Stimulated activated CD8-positive, alpha-beta memory T cell treated with anti-CD3 and anti-CD28 coated beads, Interleukin-15, amount 100 ng/mL, for 4 hours (primary cell): Measurements from ENCODE around the gene ELOVL4.

Experiments used
- DNase-seq, 2 donors: peaks; one replicate each; pipeline ENCODE4 v3.0.0-alpha.2; 2020; ENCODE audit warnings: low read depth in 2 of 2

The ELOVL4 gene

GRCh38 chr6:79911992-79912391 lies 35.4 kb downstream of the ELOVL4 start:
- no peak for DNase-seq

DNA sequence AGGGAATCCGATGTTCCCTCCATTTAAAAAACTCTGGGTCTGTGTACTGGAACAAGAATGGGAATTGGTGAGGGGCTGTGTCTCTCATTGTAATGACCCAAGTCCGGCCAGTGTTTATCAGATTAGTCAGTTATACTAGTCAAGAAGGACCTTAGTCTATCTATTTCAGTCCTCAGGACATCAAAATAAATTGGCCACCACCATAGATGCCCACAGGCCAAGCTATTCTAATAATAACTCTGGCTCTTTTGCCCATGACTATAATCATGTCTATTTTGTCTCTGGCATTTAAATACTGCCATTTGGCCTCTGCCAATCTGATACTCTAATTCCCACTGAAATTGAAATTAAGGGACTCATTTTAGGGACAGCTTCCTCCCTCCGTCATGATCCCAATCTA lies 37.8 kb downstream of the ELOVL4 start:
- DNase-seq, result no peak

GRCh38 chr6:79902046-79902445 lies 45.3 kb downstream of the ELOVL4 start:
- DNase-seq, result no peak

DNA sequence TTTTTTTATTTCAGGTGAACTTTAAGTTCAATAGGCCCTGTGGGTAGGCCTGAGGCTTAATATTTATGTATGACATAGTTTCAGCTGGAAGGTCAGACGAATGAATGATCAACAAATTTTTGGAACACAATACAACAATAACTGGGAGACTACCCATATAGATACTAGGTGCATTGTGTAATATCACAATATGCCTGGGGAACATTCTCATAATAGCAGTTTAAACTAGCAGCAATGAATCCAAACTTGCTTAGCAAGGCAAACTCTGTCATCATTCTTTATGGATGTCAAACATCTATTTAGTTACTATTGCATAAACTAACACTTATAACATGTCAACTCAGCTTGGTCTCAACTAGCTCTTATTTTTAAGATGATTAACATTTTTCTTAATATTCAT lies 49.3 kb downstream of the ELOVL4 start:
- no peak for DNase-seq

DNA sequence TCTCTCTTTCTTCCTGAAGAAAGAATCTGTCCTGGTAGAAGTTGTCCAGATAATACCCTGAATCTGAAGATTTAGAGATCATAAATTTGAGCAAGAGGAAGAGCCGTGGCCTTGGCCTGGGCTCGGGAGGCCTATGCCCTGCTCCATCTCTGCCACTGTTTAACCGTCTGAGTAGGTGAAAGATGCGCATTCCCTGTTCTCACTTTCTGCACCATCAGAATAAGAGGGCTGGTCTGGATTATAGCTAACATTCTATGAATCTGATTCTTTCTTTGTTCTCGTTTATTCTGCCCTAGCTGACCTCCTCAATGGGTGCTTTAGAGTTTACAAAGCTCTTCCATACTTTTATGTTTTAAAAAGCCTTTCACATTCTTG lies 51.3 kb downstream of the ELOVL4 start:
- DNase-seq, result no peak

DNA sequence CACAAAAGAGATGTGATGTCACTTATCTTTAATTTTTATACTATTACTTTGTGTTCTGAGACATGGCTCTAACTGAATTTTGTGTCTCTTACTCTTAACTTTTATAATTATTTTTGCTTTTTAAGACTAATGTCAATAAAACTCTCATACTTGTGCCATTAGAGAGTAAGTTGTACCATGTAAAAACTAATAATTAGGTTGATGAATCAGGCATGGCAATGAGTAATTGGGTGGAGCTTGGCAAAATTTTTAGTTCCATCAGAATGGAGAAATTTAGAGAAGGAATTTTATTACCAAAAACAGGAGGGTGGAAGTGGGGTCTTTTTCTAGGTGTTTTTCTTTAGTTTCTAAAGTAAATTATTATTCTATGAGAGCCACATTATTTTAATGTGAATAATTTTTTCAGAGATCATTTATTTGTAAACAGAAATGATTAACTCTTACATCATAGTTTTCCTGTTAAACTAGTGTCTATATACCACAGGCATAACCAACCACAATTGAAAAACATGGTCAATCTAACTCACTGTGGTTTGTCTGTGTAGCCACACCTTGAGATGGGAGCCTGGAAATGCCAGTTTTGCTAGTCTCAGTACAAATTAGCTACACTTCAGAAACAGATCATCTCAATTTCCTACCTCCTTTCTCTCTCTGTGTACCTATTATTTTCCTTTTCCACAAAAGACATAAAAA lies 51.8 kb downstream of the ELOVL4 start:
- no peak for DNase-seq

DNA sequence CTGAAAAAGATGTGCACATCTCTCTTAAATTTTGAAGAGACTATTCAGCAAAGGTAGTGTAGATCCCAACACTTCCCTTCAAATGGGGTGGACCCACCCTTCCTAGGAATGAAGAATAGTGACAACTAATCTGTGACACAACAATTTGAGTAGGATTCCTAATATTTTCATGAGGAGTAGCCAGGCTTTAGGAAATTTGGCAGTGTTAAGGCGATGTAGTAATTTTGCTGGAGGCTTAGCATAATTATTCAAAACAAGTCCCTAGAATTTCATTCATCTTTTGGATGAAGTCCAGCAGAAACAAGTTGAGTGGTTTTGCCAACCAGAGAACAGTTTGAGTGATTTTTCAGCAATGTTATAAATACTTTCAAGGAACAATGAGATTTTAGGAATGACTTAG lies 52.4 kb downstream of the ELOVL4 start:
- no peak for DNase-seq

DNA sequence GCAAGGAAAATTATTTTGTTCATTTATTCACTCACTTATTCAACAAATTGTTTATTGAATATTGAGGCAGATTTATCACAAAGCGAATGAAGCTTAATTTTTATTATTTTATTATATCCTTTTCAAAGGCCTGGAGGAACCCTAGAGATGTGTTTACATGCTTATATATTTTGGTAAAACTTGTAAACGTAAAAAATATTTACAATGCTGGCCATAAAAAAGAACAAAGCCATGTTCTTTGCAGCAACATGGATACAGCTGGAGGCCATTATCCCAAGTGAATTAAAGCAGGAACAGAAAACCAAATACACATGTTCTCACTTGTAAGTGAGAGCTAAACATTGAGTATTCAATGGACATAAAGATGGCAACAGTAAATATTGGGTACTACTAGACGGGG lies 58.8 kb downstream of the ELOVL4 start:
- no peak for DNase-seq

GRCh38 chr6:79878142-79878748 lies 69.1 kb downstream of the ELOVL4 start:
- no peak for DNase-seq

DNA sequence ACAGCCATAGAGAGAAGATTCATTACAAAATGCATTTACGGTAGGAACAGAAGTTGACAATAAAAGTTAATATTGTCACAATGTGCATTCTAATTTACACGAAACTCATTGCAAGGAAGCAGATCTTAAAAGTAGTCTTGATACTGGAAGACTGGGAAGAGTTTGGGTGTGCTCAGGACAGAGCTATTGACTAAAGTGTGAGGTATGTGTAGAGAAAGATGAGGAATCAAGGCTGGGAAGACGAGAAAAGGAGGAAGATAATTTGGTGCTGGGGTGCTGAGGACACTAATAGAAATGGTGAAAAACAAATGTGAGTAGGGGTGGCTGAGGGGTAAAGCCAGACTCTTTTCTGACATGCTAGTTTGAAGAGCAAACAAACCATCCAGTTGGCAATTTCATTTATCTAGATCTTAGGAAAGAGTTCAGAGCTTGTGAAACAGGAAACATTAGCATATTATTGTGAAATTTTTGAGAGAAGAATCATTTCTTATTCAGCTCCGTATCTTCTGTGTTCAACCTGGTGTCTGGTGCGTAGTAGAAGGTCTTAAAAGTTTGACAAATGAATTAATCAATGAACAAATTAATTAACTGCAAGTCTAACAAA lies 72.7 kb downstream of the ELOVL4 start:
- no peak for DNase-seq

- DNase-seq, result no peak
Observed at GRCh38 chr6:79872986-79873385, 74.4 kb downstream of the ELOVL4 start.

- DNase-seq, result no peak
Observed at GRCh38 chr6:79872303-79872702, 75.0 kb downstream of the ELOVL4 start.

GRCh38 chr6:79869600-79870084 lies 77.7 kb downstream of the ELOVL4 start:
- peak; percentile 55 to 57 for DNase-seq

DNA sequence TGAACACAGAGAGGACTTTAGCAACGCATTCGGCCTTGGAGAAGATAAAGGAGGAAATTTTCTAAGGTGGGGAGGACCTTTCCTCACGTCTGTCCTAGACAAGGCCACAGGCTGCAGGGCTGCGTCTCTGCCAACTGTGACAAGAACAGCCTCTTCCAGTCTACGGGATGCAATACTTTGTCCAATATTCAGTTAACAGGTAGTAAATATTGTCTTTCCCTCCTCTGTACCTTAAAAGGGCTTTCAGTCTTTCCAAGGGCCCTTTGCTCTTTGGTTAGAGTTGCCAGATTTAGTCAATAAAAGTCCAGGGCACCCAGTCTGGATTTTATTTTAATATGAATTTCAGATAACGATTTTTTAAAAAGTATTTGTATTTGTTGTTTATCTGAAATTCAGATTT lies 78.2 kb downstream of the ELOVL4 start:
- DNase-seq, result no peak

GRCh38 chr6:79868098-79868722 lies 79.1 kb downstream of the ELOVL4 start:
- no peak for DNase-seq
